Non-pigmented ciliary epithelial cell (primary cell): ENCODE results near the gene TMEM37.

ENCODE experiments used
- DNase-seq: peaks from one replicate; pipeline ENCODE4 v3.0.0-alpha.2; 2010; ENCODE audit warnings: low read depth

Gene TMEM37

DNA sequence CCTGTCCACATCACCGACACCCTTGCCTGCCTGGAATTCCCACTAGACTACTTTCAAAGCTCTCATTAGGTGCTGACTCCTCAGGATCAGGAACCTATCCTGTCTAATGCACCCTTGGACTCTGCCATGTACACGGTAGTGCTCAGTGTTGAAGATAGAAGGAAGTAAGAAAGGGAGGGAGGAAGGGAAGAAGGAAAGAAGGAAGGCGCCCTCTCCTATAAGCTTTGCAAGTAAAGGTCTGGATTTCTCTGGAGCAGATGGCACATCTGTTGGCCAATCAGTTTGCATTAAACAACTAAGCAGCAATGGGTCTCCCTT lies 47.3 kb downstream of the TMEM37 start:
- no peak for DNase-seq

DNA sequence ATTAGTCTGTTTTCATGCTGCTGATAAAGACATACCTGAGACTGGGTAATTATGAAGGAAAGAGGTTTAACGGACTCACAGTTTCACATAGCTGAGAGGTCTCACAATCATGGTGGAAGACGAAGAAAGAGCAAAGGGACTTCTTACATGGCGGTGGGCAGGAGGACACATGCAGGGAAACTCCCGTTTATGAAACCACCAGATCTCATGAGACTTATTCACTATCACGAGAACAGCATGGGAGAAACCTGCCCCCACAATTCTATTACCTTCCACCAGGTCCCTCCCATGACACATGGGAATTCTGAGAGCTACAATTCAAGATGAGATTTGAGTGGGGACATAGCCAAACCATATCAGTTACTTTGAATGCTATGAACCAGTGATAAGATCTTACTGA lies 48.5 kb downstream of the TMEM37 start:
- no peak for DNase-seq

DNA sequence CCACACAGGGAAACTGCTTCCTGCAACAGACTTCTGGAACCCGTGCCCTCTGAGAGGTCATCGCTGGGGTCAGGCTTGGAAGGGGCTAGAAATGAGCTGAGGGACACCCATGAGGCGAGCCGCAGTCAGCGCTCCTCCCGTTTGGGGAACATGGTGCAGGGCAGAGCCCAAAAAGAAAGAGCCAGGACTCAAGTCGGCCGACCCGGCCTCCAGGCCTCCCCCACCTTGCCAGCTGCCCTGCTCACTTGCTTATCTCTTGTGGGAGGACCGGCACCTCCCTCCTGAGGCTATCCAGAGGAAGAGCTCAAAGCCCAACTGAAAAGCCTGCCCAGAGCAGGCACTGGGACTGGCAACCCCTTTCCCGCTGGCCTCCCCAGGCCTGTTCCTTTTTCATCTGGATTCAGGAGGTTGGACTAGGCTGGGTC lies 49.1 kb downstream of the TMEM37 start:
- no peak for DNase-seq

DNA sequence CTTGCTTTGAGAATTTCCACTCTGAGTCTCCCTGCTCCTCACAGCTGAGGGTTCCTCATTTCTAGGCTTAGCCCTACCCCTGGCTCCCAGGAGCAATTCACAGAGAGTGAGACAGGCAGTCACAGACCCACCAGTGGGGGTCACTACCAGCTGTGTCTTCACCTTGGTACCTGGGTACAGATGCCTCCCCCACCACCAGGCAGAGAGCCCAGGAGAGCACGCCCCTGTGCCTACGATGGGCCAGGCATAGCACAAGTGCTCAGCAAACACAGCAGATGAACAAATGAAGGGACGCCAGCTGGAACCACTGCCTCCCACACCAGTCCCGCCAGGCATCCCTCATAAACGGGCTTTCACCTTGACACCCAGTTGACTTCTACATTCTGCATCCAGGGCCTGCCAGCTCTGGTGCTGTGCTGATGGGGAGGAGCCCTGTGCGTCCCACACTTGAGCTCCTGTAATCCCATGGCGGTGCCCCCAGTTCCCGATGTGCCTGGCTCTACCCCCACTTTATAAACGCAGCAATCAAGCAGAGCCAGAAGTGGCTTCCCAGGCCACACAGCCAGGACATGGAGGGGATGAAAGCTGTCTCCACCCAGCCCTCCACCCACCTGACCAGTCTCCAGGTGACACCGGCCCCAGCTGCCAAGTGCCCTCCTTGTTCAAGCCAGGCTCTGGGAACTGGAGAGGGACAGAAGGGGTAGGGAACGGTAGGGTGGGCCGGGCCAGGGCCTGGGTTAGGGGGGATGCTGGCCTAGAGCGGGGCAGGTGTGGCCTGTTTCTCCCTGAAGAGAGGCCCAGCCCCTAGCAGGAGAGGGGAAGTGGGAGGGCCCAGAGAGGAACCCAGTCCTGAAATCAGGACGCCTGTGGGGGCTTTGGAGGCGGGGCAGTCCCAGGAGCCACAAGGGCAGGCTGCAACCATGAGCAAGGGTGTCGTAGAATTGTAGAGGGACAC lies 50.1 kb downstream of the TMEM37 start:
- no peak for DNase-seq

DNA sequence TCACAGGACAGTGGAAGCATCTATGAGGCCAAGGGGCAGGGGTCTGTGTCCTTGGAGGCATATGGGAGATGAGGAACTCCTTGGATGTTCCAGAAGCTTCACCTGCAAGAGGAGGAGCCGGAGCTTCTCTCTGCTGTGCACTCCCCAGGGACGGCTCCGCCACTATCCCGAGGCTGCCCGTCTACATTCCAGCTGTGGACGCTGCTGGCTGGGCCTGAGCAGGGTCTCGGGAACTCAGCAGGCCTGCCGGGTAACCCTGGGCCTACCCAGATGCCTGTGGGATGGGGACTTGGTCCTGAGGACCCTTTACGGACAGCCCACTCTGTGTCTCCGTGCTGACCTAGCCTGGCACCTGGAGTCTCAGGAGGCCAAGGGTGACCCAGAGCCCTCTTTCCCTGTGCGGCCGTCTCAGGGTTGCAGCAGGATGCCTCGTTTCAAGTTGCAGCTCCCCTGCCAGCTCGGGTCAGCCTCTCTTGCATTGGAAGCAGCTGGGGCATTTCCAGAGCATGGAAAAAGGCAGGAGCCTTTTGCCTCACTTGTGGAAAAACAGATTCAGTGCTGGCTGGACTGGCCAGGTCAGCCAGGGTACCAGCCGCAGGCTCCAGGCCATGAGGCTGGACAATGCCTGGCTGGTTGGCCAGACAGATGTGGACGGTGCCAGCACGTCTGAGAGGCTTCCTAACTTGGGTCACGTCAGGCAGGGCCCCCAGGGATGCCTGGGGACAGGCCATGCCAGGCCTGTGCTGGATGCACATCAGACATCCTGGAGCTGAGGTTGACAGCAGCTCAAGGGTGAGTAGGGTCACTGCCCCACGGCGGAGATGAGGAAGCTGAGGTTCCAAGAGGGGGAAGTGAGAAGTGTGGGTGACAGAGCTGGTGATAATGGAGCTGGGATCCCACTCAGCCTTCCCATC lies 51.1 kb downstream of the TMEM37 start:
- DNase-seq = no peak

DNA sequence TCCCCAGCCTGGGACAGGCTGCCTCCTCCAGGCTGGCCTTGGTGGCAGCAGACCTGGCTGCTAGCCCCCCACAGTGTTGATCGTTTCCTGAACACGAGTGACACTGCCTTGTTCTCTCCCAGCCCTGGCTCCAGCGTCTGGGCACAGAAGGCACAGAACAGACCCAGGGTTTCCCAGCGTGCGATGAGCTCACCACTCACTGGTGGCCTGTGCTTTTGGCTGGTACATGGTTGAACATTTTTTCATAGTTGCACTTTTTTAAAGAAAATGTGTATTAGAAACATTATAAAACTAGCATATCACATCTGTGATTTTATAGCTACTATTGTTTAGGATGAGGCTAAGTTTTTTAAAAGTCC lies 51.7 kb downstream of the TMEM37 start:
- no peak for DNase-seq

DNA sequence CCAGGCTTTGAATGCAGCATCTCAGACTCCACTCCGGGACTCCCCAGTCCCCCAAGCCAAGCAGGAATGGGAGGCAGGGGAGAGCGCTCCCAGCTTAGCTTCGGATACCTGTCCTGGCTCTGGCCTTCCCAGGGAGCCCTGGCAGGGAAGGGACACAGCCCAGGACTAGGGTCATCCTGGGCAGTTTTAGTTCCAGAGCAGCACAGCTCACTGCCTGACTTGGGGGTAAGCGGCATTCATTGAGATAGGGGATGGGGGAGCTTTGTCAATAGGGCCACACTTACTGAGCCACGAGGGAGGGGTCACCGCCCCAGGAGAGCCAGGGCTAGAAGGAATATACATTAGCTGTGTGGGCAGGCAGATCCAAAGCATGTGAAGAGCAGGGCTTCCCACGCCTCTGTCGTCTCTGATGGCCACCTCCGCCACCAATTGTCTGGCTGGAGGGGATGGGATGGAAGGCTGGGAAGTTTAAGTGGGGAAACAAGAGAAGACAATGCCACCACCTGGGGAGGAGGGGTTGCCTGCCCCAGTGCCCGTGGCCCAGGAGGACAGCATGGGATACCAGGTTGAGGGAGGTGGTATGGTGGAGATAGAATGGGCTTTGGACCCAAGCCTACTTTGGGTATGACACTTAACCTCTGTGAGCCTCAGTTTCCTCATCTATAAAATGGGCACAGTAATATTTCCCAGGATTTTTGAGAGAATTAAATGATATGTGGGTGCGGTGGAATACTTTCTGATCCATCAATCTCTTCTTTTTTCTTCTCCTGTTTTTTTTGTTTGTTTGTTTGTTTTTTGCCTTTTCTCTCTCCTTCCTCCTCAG lies 52.5 kb downstream of the TMEM37 start:
- no peak for DNase-seq

DNA sequence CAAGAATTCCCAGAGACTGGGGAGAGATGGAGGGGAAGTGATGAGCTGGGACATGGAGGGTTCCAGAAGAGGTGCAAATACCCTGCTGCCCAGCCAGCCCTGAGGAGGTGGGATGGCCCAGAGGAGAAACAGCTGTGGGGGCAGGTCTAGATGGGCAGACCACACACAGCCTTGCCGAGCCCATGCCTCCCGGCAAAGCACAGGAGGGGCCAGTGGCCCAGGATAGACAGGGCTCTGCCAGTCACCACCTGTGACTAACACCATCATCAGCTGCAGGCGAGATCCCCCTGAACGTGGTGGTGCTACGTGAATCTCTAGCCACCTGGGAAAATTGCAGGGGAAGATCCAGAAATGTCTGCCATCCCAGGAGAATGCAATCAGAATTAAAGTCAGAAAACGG lies 53.2 kb downstream of the TMEM37 start:
- no peak for DNase-seq

DNA sequence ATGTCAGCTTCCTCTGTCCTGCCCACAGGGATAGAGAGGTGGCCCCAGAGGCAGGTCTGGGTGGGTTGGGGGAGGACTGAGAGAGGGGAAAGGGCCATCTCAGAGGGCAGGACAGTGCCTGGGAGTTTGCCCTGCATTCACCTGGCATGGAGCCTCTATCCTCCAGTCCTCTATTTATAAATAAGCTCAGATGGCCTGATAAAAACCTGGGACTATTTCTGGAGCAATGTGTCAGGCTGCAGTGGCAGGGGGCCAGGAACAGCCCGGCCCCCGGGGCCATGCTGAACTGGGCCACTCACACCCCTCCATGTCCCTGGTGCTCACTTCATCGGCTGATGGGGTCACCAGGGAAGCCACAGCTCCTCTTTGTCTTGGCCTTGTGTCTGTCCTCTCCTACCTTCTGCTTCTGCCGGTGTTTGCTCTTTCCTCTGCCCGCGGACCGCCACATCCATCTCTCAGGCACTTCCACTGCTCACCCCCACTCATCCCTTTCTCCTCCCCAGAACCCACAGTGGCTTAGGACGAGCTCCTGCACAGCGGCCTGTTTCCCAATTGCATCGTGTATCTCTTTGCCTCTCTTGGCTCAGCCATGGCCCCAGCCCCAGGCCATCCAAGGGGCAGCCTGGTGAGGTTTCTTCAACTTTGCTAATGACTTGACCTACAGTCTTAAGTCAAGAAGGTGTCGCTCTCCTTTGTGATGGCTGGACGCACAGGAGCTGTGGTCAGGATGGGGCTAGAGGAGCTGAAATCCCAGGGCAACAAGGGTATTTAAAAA lies 53.9 kb downstream of the TMEM37 start:
- no peak for DNase-seq

DNA sequence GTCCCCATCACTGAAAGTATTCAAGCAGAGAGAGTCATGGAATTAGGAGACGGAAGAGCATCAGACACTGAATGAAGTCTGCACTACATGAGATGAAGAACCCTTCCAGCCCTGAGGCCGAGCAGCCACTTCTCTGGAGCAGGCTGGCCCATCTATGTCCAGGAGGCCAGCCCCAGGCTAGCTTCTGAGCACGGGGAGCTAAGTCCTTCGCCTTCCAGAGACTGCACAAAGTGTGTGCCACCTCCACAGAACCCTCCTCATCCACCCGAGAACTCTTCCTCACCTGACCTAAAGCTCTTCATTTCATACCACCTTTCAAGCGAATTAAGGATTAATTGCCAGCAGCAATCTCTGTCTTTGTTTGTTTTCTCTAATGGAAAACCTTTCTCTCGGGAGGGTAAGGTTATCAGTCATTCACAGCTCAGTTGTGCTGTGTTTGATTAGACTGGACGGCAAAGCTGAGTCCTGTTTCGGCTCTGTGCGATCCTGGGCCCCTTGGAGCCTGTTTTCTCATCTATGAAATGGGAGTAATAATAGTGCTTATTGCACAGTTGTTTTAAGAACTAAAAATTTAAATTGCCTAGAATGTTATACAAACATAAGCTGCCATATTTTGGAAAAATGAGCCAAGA lies 54.7 kb downstream of the TMEM37 start:
- DNase-seq = no peak

DNA sequence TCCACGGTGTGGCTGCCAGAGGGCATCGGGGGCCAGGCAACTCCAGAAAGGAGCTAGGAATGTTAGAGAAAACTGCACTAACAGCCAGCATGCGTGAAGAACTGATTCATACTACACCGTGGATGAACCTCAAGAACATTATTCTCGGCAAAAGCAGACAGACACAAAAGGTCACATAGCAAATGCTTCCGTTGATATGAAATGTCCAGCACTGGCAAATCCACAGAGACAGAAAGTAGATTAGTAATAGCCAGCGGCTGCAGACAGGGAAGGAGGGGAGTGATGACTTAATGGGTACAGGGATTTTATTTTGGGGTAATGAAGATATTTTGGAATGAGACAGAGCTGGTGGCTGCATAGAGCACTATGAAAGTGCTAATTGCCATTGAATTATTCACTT lies 55.2 kb downstream of the TMEM37 start:
- no peak for DNase-seq

DNA sequence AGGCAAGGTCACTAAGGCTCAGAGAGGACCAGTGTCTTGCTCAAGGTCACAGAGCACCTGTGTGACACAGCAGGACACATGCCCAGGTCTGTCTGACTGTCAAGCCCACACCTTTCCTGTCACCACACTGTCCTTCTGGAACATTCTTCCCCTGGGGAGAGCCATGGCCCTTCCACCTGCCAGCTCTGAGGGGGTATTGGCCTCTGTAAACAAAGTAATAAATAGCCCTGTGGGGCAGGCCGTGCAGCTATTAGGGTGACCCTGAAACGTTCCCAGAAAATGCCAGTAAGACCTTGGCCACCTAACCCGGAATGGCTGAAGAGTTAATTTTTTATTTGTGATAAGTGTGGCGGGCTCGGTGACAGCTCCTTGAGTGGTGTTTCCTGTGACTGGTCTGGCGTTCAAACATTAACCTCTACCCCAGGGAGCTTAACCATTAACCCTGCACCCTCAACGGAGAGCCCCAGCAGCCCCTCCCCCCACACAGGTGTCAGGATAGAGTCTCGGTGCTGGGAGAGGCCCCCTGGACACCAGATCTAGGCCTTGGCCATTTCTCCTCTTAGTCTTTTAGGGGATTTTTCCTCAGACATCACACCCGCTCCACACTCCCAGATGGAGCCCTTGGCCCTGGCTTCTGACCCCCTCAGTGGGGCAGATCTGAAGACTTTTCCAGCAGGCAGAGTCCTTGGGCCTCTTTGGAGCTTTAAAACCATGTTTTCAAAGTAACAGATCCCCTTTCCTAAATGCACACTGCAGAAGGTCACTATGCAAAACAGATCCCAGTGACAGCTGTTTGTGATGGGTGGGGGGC lies 56.0 kb downstream of the TMEM37 start:
- DNase-seq = no peak
